HCT116 (cell line): ENCODE results near the gene ERCC5. TPM values are rescaled to one million over a fixed set of nuclear protein-coding genes. Genes with fewer than 3 reads are reported as not detected.

Experiments
- ATAC-seq: fragments of 200-7000 bp; cut with Tn5 transposase; 2 replicates; pipeline ENCODE4 v1.9.1; 2020; ENCODE audit warnings: mild to moderate bottlenecking, moderate library complexity
- BruUV-seq: library from RNA; stranded (reverse); fragments of 400-500 nt; replicated peaks from 2 replicates; lab custom pipeline; 2021; lab: Mats Ljungman, UMichigan
- CTCF ChIA-PET: fragments of 300-600 bp; sonication (Branson Sonifier 250); formaldehyde crosslinking; loops from one replicate; lab custom pipeline; 2021; ENCODE audit warnings: antibody characterized with exemption; lab: Charles Lee
- POLR2A ChIA-PET: fragments of 300-600, 350-600 bp; sonication (Branson Sonifier 250); formaldehyde crosslinking; loops from one replicate; lab custom pipeline; 2021; ENCODE audit warnings: antibody characterized with exemption; lab: Charles Lee
- RAD21 ChIA-PET, 2 experiments: fragments of 300-600 bp; sonication (Branson Sonifier 250); formaldehyde crosslinking; loops; one replicate each; lab custom pipeline; 2023; ENCODE audit warnings: low total read pairs in 2 of 2; ENCODE audit not compliant: uncharacterized antibody in 2 of 2, unreplicated experiment in 2 of 2, low non-redundant PET in 1 of 2; lab: Charles Lee
- DNase-seq: peaks from one replicate; pipeline ENCODE4 v3.0.0-alpha.2; 2010; ENCODE audit warnings: low read depth, low spot score
- H2AFZ ChIP-seq: fragments of 200-600 bp; shearing (Covaris generic), sonication (generic); 2 replicates; pipeline ENCODE4 v1.6.1; 2017; ENCODE audit warnings: low read depth, mixed run types, mixed read lengths, antibody characterized with exemption, low read length; ENCODE audit not compliant: poor library complexity, severe bottlenecking
- H3K27ac ChIP-seq: 2 replicates; pipeline ENCODE4 v1.5.1; 2012; ENCODE audit warnings: low read depth, low read length
- H3K27me3 ChIP-seq: fragments of 200-600 bp; sonication (generic); 2 replicates; pipeline ENCODE4 v1.6.1; 2016; ENCODE audit warnings: mixed run types, low read length, mixed read lengths; ENCODE audit not compliant: insufficient read depth
- H3K36me3 ChIP-seq, 2 experiments: fragments of 200-500 bp in 1 of 2; fragments of 200-600 bp in 1 of 2; sonication (Bioruptor generic) in 1 of 2; sonication (generic) in 1 of 2; 2 replicates each; pipeline versions ENCODE4 v1.5.1 to v1.6.1; 2014 to 2016; ENCODE audit warnings: low read length in 2 of 2, inconsistent platforms in 1 of 2, mixed read lengths in 1 of 2, mixed run types in 1 of 2; ENCODE audit not compliant: insufficient read depth in 2 of 2, control insufficient read depth in 1 of 2
- H3K4me1 ChIP-seq, 2 experiments: fragments of 200-600 bp in 1 of 2; sonication (generic) in 1 of 2; 2 replicates each; pipeline versions ENCODE4 v1.5.1 to v1.6.1; 2012 to 2017; ENCODE audit warnings: low read length in 2 of 2, inconsistent platforms in 1 of 2, mild to moderate bottlenecking in 1 of 2, mixed read lengths in 1 of 2, mixed run types in 1 of 2, moderate library complexity in 1 of 2; ENCODE audit not compliant: insufficient read depth in 2 of 2, control insufficient read depth in 1 of 2
- H3K4me2 ChIP-seq: fragments of 200-600 bp; sonication (generic); 2 replicates; pipeline ENCODE4 v1.6.1; 2017; ENCODE audit warnings: mixed run types, low read length, mixed read lengths
- H3K4me3 ChIP-seq, 2 experiments: fragments of 200-600 bp in 1 of 2; sonication (generic) in 1 of 2; replicated peaks in 1 of 2; 2 replicates each; pipeline ENCODE4 v1.5.1; 2011 to 2016; ENCODE audit warnings: low read length in 2 of 2, control low read depth in 1 of 2, low read depth in 1 of 2, mild to moderate bottlenecking in 1 of 2, mixed read lengths in 1 of 2, mixed run types in 1 of 2
- H3K79me2 ChIP-seq: fragments of 200-600 bp; sonication (generic); 2 replicates; pipeline ENCODE4 v1.6.1; 2017; ENCODE audit warnings: mild to moderate bottlenecking, mixed run types, low read length, moderate library complexity, mixed read lengths; ENCODE audit not compliant: insufficient read depth
- H3K9ac ChIP-seq: fragments of 200-600 bp; sonication (generic); 2 replicates; pipeline ENCODE4 v1.6.1; 2016; ENCODE audit warnings: low read length, mixed read lengths
- H3K9me2 ChIP-seq: fragments of 200-600 bp; sonication (generic), shearing (Covaris generic); 2 replicates; pipeline ENCODE4 v1.6.1; 2017; ENCODE audit warnings: mixed run types, mild to moderate bottlenecking, moderate library complexity; ENCODE audit not compliant: insufficient read depth
- H3K9me3 ChIP-seq, 2 experiments: fragments of 200-500 bp in 1 of 2; fragments of 200-600 bp in 1 of 2; sonication (Bioruptor generic) in 1 of 2; sonication (generic) in 1 of 2; 2 replicates each; pipeline ENCODE4 v1.6.1; 2014 to 2017; ENCODE audit warnings: low read length in 2 of 2, mixed read lengths in 2 of 2, inconsistent platforms in 1 of 2, low read depth in 1 of 2, mild to moderate bottlenecking in 1 of 2, mixed run types in 1 of 2, moderate library complexity in 1 of 2; ENCODE audit not compliant: control insufficient read depth in 1 of 2, insufficient read depth in 1 of 2
- H4K20me1 ChIP-seq: fragments of 200-600 bp; sonication (generic), shearing (Covaris generic); 2 replicates; pipeline ENCODE4 v1.6.1; 2017; ENCODE audit warnings: mixed run types, mild to moderate bottlenecking, moderate library complexity; ENCODE audit not compliant: insufficient read depth
- EGR1 ChIP-seq: IDR thresholded peaks from 2 replicates; pipeline ENCODE4 v1.6.1; 2012; ENCODE audit warnings: low read depth
- RAD21 ChIP-seq: IDR thresholded peaks from 2 replicates; pipeline ENCODE4 v1.6.1; 2012; ENCODE audit warnings: low read depth, mild to moderate bottlenecking
- SRF ChIP-seq: IDR thresholded peaks from 2 replicates; pipeline ENCODE4 v1.6.1; 2012; ENCODE audit warnings: low read depth
- ZFX ChIP-seq: fragments of 450-650 bp; IDR thresholded peaks from 2 replicates; pipeline ENCODE4 v1.6.1; 2017
- intact Hi-C: fragments of 100-400 bp; cut with micrococcal nuclease; formaldehyde crosslinking; loops from 2 replicates; pipeline ENCODE4 v1.10.0; 2022
- total RNA-seq: library from RNA; stranded (reverse); gene quantifications from one replicate; pipeline ENCODE4 v1.2.1, GENCODE V29; 2021; ENCODE audit not compliant: unreplicated experiment
- TF ChIP-seq, protein P1 (sequence below), 3 experiments: fragments of 200-600 bp in 1 of 3; sonication (generic) in 1 of 3; IDR thresholded peaks in 2 of 3; conservative IDR thresholded peaks in 1 of 3; 2 replicates each; pipeline ENCODE4 v1.5.1; 2012 to 2017; ENCODE audit warnings: low read depth in 2 of 3, low read length in 2 of 3, antibody characterized with exemption in 1 of 3, borderline replicate concordance in 1 of 3, control low read depth in 1 of 3, mild to moderate bottlenecking in 1 of 3, mixed read lengths in 1 of 3, mixed run types in 1 of 3, moderate library complexity in 1 of 3; ENCODE audit not compliant: insufficient read depth in 1 of 3

The ERCC5 gene
- total RNA-seq, 1 experiment from 2014 or later, result 25.6 TPM

DNA sequence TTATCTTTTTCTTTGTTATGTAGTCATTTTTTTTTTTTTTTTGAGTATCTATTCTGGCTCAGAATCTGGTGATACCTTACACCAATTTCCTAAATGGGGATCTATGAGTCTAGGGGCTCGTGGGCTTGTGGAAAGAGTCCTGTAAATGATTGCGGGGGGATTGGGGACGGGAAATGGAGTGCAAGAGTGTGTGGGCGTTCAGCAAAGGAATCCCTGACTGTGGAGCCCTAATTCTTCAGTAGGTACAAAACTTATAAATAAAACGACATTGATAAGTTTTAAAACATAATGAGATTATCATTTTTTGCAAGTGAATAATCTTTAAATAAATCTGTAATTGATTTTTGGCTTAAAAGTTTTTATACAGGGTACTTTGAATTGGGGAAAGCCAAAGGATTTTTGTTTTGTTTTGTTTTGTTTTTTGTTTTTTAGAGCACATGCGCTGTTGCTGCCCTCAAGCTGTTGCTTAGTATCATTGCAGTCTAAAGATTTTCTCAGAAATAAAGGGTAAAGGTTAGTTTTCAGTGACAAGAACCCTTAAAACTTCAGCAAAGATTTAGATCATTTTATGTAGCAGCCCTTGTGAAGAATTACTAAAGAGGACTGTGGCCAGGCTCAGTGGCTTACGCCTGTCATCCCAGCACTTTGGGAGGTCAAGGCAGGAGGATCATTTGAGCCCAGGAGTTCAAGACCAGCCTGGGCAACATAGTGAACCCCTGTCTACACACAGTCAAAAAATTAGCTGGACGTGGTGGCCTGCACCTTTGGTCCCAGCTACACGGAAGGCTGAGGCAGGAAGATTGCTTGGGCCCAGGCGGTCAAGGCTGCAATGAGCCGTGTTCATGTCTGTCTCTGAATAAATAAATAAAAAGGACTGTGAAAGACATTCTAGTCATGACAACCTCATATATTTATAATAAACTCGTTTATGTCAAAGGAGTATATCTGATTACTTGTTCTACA is 1.7 kb downstream of the ERCC5 start:
- ChIA-PET CTCF (interaction anchor here (1.1 to 1.6 kb wide), 5 partner anchors 74 to 268 kb away, joined by 3 to 7 read pairs (median 4); partner anchors contain the start of genes TEX30 and TPP2), POLR2A (interaction anchor here (2.3 kb wide), 1 partner anchor 251 kb away, joined by 11 read pairs; the partner anchor contains the start of gene TPP2), RAD21 (interaction anchor here in 1 of 2 experiments (1.1 kb wide), 1 partner anchor 268 kb away, joined by 4 read pairs; no protein-coding TSS in a partner anchor)
- H3K4me2 ChIP-seq, result peak overlapping the region; percentile 95
- TF ChIP-seq EGR1 (peak; percentile 64; the same call in 1 of the 2 replicates), SRF (no peak), RAD21 (peak; percentile 68), ZFX (no peak)
- TF ChIP-seq, protein P1, sequence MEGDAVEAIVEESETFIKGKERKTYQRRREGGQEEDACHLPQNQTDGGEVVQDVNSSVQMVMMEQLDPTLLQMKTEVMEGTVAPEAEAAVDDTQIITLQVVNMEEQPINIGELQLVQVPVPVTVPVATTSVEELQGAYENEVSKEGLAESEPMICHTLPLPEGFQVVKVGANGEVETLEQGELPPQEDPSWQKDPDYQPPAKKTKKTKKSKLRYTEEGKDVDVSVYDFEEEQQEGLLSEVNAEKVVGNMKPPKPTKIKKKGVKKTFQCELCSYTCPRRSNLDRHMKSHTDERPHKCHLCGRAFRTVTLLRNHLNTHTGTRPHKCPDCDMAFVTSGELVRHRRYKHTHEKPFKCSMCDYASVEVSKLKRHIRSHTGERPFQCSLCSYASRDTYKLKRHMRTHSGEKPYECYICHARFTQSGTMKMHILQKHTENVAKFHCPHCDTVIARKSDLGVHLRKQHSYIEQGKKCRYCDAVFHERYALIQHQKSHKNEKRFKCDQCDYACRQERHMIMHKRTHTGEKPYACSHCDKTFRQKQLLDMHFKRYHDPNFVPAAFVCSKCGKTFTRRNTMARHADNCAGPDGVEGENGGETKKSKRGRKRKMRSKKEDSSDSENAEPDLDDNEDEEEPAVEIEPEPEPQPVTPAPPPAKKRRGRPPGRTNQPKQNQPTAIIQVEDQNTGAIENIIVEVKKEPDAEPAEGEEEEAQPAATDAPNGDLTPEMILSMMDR (IDR thresholded peaks at IDR 0.05 in 2 of 3, conservative IDR thresholded peaks at IDR 0.05 in 1 of 3; ENCODE audit: borderline replicate concordance in 1 of 3, insufficient read depth in 1 of 3, low read depth in 2 of 3, low read length in 2 of 3), result peak; percentile 57 to 82 (median 67); a peak in 5 of 6 replicates
- no peaks in the 10 kb centered on the region for H3K36me3 ChIP-seq
- DNase-seq, result peak; percentile 19
- no TSS peak for BruUV-seq
- H3K9me3 ChIP-seq, result no peaks in the 10 kb centered on the region
- H2AFZ ChIP-seq, result no peak overlapping the region
- H3K9me2 ChIP-seq, result no peaks in the 10 kb centered on the region
- peak overlapping the region; percentile 84 for H3K9ac ChIP-seq
- no peaks in the 10 kb centered on the region for H4K20me1 ChIP-seq
- no peak for ATAC-seq
- H3K79me2 ChIP-seq, result peaks cover 32% of the 10 kb centered on the region
- H3K4me1 ChIP-seq, result peaks cover 0 to 18% of the 10 kb centered on the region in 2 experiments; a peak in 3 of 4 replicates
- intact Hi-C loops, result loop anchor here (1.0 to 5.0 kb wide), 4 partner anchors 75 to 1705 kb away; partner anchors contain the start of gene TEX30
- H3K4me3 ChIP-seq, result peak overlapping the region; percentile 97 to 98
- peak overlapping the region; percentile 89; the same call in 1 of the 2 replicates for H3K27ac ChIP-seq
- no peaks in the 10 kb centered on the region for H3K27me3 ChIP-seq
